Vagina (tissue), 2 donors: ENCODE measurements around the gene CCDC80.

Experiments used
- CTCF ChIP-seq, 3 experiments: fragments of 450-650 bp in 2 of 3; fragments of 200-600 bp in 1 of 3; sonication (generic) in 1 of 3; IDR thresholded peaks; one replicate each; pipeline ENCODE4 v1.5.1; 2017 to 2019; ENCODE audit warnings: antibody characterized with exemption in 3 of 3, mild to moderate bottlenecking in 2 of 3, moderate library complexity in 2 of 3
- POLR2A ChIP-seq, 2 donors: fragments of 450-650 bp; IDR thresholded peaks; one replicate each; pipeline ENCODE4 v1.6.1; 2017; ENCODE audit warnings: antibody characterized with exemption in 2 of 2, mild to moderate bottlenecking in 2 of 2, moderate library complexity in 2 of 2
- POLR2AphosphoS5 ChIP-seq, 2 donors: sonication (generic); formaldehyde crosslinking; IDR thresholded peaks; one replicate each; pipeline ENCODE4 v1.9.0; 2017; ENCODE audit warnings: antibody characterized with exemption in 2 of 2, mild to moderate bottlenecking in 2 of 2, low read depth in 1 of 2; ENCODE audit not compliant: insufficient read depth in 1 of 2

GRCh38 chr3:112687616-112688015 is 46.7 kb upstream of the CCDC80 start:
- no peak for TF ChIP-seq CTCF (IDR thresholded peaks at IDR 0.05)
- no peak for TF ChIP-seq POLR2AphosphoS5 (IDR thresholded peaks at IDR 0.05; ENCODE audit: insufficient read depth in 1 of 2, low read depth in 1 of 2)
- TF ChIP-seq POLR2A (IDR thresholded peaks at IDR 0.05) = no peak
